GM19023 (cell line): ENCODE data around the gene ECEL1.
"Not testable (repeated sequence)": the region's sequence is repeated elsewhere in the genome, so short reads cannot be mapped to it uniquely, and the experiment has no call there.

ENCODE experiments used
- ATAC-seq: cut with Tn5 transposase; IDR thresholded peaks from one replicate; pipeline ENCODE4 v1.9.1; 2021; ENCODE audit warnings: mild to moderate bottlenecking, moderate library complexity; ENCODE audit not compliant: unreplicated experiment

The ECEL1 gene

GRCh38 chr2:232464544-232464885 lies 23.1 kb downstream of the ECEL1 start:
- no peak for ATAC-seq

GRCh38 chr2:232463701-232464543 lies 23.7 kb downstream of the ECEL1 start:
- no peak for ATAC-seq

- no peak for ATAC-seq
Measured at GRCh38 chr2:232460171-232460570, 27.5 kb downstream of the ECEL1 start.

GRCh38 chr2:232459419-232460035 lies 28.1 kb downstream of the ECEL1 start:
- ATAC-seq = no peak

- no peak for ATAC-seq
Measured at GRCh38 chr2:232458661-232459418, 28.8 kb downstream of the ECEL1 start.

GRCh38 chr2:232458051-232458660 lies 29.5 kb downstream of the ECEL1 start:
- no peak for ATAC-seq

- ATAC-seq = no peak
Measured at GRCh38 chr2:232457121-232458011, 30.3 kb downstream of the ECEL1 start.

GRCh38 chr2:232456296-232457120 lies 31.1 kb downstream of the ECEL1 start:
- no peak for ATAC-seq

GRCh38 chr2:232455426-232456255 lies 32.0 kb downstream of the ECEL1 start, which contains the start of gene ALPI:
Gene ALPI (plus strand): TSS chr2:232456153. CDS start chr2:232456200, 47 bp downstream.
- ATAC-seq = no peak

- no peak for ATAC-seq
Measured at GRCh38 chr2:232454630-232455029, 33.0 kb downstream of the ECEL1 start.

GRCh38 chr2:232451645-232452044 lies 36.0 kb downstream of the ECEL1 start:
- not testable (repeated sequence) for ATAC-seq

GRCh38 chr2:232449964-232450363 lies 37.7 kb downstream of the ECEL1 start:
- no peak for ATAC-seq

GRCh38 chr2:232448304-232448690 lies 39.3 kb downstream of the ECEL1 start:
- ATAC-seq = no peak

- no peak for ATAC-seq
Measured at GRCh38 chr2:232447638-232448303, 39.9 kb downstream of the ECEL1 start.

GRCh38 chr2:232447091-232447620 lies 40.5 kb downstream of the ECEL1 start:
- ATAC-seq = no peak

GRCh38 chr2:232446266-232446777 lies 41.3 kb downstream of the ECEL1 start:
- not testable (repeated sequence) for ATAC-seq

GRCh38 chr2:232445149-232445885 lies 42.3 kb downstream of the ECEL1 start:
- not testable (repeated sequence) for ATAC-seq
